ENCODE results near the gene RHOH. TPM values are rescaled to one million over a fixed set of nuclear protein-coding genes. Genes with fewer than 3 reads are reported as not detected.

The RHOH gene
- total RNA-seq, 2 donors from 2014 or later = 0.47 to 1.2 TPM

DNA sequence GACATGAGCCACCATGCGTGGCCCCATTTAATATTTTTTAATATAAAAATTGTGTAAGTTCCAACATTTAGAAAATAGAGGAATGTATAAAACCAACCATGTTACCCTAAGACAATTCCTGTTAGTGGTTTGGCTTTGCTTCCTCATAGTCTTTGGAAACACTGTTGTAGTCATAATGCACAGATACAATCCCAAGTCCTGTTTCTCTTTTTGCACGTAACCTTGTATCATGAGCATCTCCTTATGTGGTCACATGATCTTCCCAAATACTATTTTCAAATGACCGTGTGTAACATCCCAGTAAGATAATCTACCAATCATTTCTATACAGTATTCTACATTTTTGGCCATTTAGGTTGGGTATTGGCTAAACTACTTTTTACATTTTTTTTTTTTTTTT lies 13.9 kb upstream of the RHOH start:
- TF ChIP-seq, protein P1, sequence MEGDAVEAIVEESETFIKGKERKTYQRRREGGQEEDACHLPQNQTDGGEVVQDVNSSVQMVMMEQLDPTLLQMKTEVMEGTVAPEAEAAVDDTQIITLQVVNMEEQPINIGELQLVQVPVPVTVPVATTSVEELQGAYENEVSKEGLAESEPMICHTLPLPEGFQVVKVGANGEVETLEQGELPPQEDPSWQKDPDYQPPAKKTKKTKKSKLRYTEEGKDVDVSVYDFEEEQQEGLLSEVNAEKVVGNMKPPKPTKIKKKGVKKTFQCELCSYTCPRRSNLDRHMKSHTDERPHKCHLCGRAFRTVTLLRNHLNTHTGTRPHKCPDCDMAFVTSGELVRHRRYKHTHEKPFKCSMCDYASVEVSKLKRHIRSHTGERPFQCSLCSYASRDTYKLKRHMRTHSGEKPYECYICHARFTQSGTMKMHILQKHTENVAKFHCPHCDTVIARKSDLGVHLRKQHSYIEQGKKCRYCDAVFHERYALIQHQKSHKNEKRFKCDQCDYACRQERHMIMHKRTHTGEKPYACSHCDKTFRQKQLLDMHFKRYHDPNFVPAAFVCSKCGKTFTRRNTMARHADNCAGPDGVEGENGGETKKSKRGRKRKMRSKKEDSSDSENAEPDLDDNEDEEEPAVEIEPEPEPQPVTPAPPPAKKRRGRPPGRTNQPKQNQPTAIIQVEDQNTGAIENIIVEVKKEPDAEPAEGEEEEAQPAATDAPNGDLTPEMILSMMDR (IDR thresholded peaks at IDR 0.05) = no peak
- Histone ChIP-seq H3K4me3 (no peak overlapping the region), H3K4me1 (no peaks in the 10 kb centered on the region), H3K36me3 (no peaks in the 10 kb centered on the region), H3K9me3 (no peaks in the 10 kb centered on the region), H3K27me3 (no peaks in the 10 kb centered on the region), H3K27ac (no peak overlapping the region)
- DNase-seq (ENCODE audit: low spot score) = no peak

- Histone ChIP-seq H3K27ac (no peak overlapping the region), H3K4me3 (no peak overlapping the region), H3K27me3 (no peaks in the 10 kb centered on the region), H3K36me3 (no peaks in the 10 kb centered on the region), H3K4me1 (no peaks in the 10 kb centered on the region), H3K9me3 (no peaks in the 10 kb centered on the region)
- TF ChIP-seq, protein P1 (IDR thresholded peaks at IDR 0.05) = no peak
- DNase-seq (ENCODE audit: low spot score) = no peak
These were observed 13.0 kb upstream of the RHOH start for GRCh38 chr4:40183615-40184411.

DNA sequence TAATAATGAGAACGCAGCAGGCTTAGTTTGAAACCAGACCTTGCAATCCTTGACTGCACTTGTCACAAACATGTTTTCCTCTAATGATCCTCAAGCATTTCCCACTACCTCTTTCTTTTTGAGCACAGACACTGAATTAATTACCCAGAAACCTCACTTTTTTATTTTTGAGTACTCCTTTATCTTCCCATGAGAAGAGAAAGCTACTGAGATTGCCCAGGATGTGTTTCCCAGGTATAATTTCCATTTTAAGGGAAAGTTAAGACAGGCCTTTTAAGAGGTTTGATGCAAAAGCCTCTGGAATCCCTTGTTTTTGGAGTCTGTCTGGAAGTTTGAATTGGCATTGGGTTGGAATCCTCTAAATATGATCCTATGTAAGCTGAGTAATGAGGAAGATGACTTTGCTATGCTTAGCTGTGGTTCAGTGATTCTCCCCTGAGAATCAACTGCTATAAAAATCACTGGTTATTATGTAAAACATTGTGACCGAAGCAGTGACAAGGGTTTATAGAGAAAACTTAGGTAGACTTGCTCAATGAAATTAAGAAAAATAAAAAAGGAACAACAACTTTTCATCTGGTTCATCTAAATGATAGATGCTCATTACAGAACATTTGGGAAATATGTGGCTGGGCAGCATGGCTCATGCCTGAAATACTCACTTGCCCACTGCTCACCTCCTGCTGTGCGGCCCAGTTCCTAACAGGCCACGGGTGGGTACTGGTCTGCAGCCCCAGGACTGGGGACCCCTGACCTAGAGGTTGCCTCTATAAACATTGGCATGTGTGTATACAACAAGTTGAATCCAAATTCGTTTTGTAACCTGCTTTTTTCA lies 10.8 kb upstream of the RHOH start:
- Histone ChIP-seq H3K4me1 (no peaks in the 10 kb centered on the region), H3K4me3 (no peak overlapping the region), H3K27ac (no peak overlapping the region), H3K9me3 (no peaks in the 10 kb centered on the region), H3K27me3 (no peaks in the 10 kb centered on the region), H3K36me3 (no peaks in the 10 kb centered on the region)
- no peak for DNase-seq (ENCODE audit: low spot score)
- TF ChIP-seq, protein P1 (IDR thresholded peaks at IDR 0.05) = no peak

- Histone ChIP-seq H3K4me3 (no peak overlapping the region), H3K27me3 (no peaks in the 10 kb centered on the region), H3K9me3 (no peaks in the 10 kb centered on the region), H3K4me1 (no peaks in the 10 kb centered on the region), H3K36me3 (no peaks in the 10 kb centered on the region), H3K27ac (no peak overlapping the region)
- TF ChIP-seq, protein P1 (IDR thresholded peaks at IDR 0.05) = no peak
- DNase-seq (ENCODE audit: low spot score) = no peak
These were observed 10.2 kb upstream of the RHOH start for GRCh38 chr4:40186665-40187014.

GRCh38 chr4:40187386-40187906 lies 9.4 kb upstream of the RHOH start:
- Histone ChIP-seq H3K36me3 (no peaks in the 10 kb centered on the region), H3K4me3 (no peak overlapping the region), H3K9me3 (no peaks in the 10 kb centered on the region), H3K27ac (no peak overlapping the region), H3K27me3 (no peaks in the 10 kb centered on the region), H3K4me1 (no peaks in the 10 kb centered on the region)
- no peak for DNase-seq (ENCODE audit: low spot score)
- TF ChIP-seq, protein P1 (IDR thresholded peaks at IDR 0.05) = no peak
